HUES6 (cell line): ENCODE measurements around the gene MICAL3.
"Not testable (repeated sequence)": the region's sequence is repeated elsewhere in the genome, so short reads cannot be mapped to it uniquely, and the experiment has no call there.

ENCODE experiments used
- H3K27ac ChIP-seq: 2 replicates; pipeline ENCODE4 v1.7.0; 2013; ENCODE audit warnings: low read depth, mild to moderate bottlenecking, low read length, inconsistent platforms
- H3K27me3 ChIP-seq: 2 replicates; pipeline ENCODE4 v1.6.1; 2013; ENCODE audit warnings: low read length; ENCODE audit not compliant: control insufficient read depth, insufficient read depth
- H3K36me3 ChIP-seq: 2 replicates; pipeline ENCODE4 v1.6.1; 2013; ENCODE audit warnings: low read length; ENCODE audit not compliant: control insufficient read depth, insufficient read depth
- H3K4me1 ChIP-seq: 2 replicates; pipeline ENCODE4 v1.6.1; 2013; ENCODE audit warnings: low read length; ENCODE audit not compliant: control insufficient read depth, insufficient read depth
- H3K4me3 ChIP-seq: 2 replicates; pipeline ENCODE4 v1.5.1; 2013; ENCODE audit warnings: low read depth, low read length
- H3K9ac ChIP-seq: one replicate; pipeline ENCODE4 v1.6.1; 2013; ENCODE audit warnings: mild to moderate bottlenecking, low read length
- H3K9me3 ChIP-seq: 2 replicates; pipeline ENCODE4 v1.6.1; 2013; ENCODE audit warnings: low read depth, low read length; ENCODE audit not compliant: control insufficient read depth, insufficient read depth

MICAL3 gene

DNA sequence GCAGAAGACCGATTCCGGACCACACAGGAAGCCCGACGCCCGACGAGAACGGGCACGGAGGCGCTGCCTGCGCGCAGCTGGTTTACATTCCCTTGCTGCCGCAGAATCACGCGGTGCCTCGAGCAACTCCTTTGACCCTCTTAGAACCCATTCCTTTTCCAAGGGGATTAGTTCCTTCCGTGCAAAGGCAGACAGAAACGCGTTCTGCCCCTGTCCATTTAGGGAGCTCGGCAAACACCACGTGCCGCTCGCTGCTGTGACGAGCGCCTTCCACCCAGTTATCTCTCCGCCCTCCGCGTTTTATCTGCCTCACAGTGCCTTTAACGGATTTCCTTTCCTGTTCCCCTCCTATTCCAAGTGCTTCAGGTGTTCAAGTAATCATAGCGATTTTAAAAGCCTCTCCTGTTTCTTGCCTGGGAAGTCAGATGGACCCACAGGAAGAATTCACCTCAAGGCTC, 24.1 kb upstream of the MICAL3 start:
- Histone ChIP-seq H3K9ac (no peak overlapping the region), H3K36me3 (no peaks in the 10 kb centered on the region), H3K4me1 (no peaks in the 10 kb centered on the region), H3K27me3 (no peaks in the 10 kb centered on the region), H3K4me3 (no peak overlapping the region), H3K27ac (no peak overlapping the region), H3K9me3 (no peaks in the 10 kb centered on the region)

DNA sequence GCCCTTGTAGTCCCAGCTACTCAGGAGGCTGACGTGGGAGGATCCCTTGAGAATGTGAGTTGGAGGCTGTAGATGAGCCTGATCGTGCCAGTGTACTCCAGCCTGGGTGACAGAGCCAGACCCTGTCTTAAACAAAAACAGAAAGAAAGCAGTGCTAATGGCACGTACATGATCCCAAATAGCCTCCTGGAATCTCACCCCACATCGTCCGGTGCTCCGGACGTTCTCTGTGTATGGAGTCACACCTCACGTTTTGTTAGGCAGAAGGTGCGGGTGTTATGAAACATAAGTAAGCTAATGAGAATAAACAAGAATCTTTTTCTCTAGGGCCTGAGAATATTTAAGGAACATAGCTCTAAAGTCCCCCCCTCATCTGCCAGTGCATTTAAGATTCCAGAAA, 23.7 kb upstream of the MICAL3 start:
- H3K36me3 ChIP-seq = no peaks in the 10 kb centered on the region
- H3K27ac ChIP-seq = no peak overlapping the region
- H3K9me3 ChIP-seq = no peaks in the 10 kb centered on the region
- no peaks in the 10 kb centered on the region for H3K4me1 ChIP-seq
- no peaks in the 10 kb centered on the region for H3K27me3 ChIP-seq
- no peak overlapping the region for H3K9ac ChIP-seq
- H3K4me3 ChIP-seq = no peak overlapping the region

DNA sequence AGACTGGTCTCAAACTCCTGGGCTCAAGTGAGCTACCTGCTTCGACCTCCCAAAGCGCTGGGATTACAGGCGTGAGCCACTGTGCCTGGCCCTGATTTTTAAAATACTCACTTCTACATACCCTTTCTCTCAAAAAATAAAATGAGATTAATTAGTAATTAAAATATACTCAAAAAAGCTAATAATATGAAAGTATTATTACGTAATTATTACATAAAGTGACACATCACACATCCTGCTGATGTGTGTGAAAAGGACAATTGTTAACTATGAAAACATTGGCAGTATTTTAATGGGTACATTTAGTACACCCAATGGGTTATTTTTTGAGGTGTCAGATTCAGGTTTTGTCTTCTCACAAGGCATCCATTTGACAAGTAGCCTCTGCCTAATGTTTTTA, 21.4 kb upstream of the MICAL3 start:
- Histone ChIP-seq H3K9me3 (peaks cover 8% of the 10 kb centered on the region), H3K36me3 (no peaks in the 10 kb centered on the region), H3K4me3 (no peak overlapping the region), H3K27me3 (no peaks in the 10 kb centered on the region), H3K27ac (no peak overlapping the region), H3K4me1 (no peaks in the 10 kb centered on the region), H3K9ac (no peak overlapping the region)

DNA sequence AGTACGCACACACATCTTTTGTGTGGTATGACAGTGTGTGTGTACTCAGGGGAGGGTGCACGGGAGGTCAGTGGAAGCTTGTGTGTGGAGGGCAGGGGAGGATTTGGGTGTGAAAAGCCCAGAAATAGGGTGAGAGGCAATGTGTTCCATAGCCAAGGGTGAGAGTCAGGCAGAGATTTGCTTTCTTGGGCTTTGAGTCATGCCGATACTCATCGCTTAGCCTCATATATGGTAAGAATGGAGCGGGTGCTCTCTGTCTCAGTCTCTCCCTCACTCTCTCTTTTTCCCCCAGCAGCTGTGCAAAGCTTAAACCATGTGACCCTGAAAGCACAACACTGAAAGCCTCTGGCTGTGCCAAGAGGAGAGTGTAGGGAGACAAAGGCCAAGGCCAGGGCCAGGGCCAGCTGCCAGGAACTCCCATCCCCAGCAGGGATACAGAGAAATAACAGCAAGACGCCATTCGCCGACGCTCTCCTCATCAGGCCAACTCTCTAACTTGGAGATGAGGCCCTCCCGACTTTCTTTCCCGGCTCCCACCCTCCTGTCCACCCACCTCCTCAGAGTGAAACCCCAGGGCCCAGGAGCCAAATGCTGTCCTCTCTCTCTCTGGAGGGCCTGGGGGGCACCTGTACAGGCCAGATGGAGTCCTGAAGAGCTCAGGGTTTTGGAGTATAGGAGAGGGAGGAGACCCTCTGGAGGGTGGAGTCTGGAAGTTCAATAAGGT, 20.3 kb upstream of the MICAL3 start:
- Histone ChIP-seq H3K27ac (no peak overlapping the region), H3K36me3 (no peaks in the 10 kb centered on the region), H3K9me3 (peaks cover 8% of the 10 kb centered on the region), H3K4me1 (no peaks in the 10 kb centered on the region), H3K27me3 (no peaks in the 10 kb centered on the region), H3K4me3 (no peak overlapping the region), H3K9ac (no peak overlapping the region)

DNA sequence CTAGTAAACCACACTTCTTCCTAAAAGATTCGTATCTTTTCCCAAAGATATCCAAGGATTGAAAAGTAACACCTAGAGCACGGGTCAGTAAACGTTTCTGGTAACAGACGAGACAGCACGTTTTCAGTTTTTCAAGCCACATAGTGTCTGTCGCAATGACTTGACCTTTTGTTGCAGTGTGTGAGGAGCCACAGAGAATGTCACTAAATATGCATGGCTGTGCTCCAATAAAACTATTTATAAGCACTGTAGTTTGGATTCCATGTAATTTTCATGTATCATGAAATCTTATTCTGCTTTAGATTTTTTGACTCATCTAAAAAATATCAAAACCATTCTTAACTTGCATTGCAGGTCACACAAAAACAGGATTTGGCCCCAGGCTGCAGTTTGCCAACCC, 18.3 kb upstream of the MICAL3 start:
- H3K4me3 ChIP-seq = no peak overlapping the region
- H3K9ac ChIP-seq = no peak overlapping the region
- no peak overlapping the region for H3K27ac ChIP-seq

DNA sequence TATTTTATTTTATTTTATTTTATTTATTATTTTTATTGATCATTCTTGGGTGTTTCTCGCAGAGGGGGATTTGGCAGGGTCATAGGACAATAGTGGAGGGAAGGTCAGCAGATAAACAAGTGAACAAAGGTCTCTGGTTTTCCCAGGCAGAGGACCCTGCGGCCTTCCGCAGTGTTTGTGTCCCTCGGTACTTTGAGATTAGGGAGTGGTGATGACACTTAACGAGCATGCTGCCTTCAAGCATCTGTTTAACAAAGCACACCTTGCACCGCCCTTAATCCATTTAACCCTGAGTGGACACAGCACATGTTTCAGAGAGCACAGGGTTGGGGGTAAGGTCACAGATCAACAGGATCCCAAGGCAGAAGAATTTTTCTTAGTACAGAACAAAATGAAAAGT, 16.5 kb upstream of the MICAL3 start:
- not testable (repeated sequence) for H3K9me3 ChIP-seq, H3K4me1 ChIP-seq, H3K27me3 ChIP-seq, H3K27ac ChIP-seq, H3K9ac ChIP-seq, H3K36me3 ChIP-seq, H3K4me3 ChIP-seq

More for the DNA sequence above, 18.3 kb upstream of the MICAL3 start:
- peaks cover 8% of the 10 kb centered on the region for H3K9me3 ChIP-seq
- no peaks in the 10 kb centered on the region for H3K4me1 ChIP-seq
- H3K27me3 ChIP-seq = no peaks in the 10 kb centered on the region
- no peaks in the 10 kb centered on the region for H3K36me3 ChIP-seq

DNA sequence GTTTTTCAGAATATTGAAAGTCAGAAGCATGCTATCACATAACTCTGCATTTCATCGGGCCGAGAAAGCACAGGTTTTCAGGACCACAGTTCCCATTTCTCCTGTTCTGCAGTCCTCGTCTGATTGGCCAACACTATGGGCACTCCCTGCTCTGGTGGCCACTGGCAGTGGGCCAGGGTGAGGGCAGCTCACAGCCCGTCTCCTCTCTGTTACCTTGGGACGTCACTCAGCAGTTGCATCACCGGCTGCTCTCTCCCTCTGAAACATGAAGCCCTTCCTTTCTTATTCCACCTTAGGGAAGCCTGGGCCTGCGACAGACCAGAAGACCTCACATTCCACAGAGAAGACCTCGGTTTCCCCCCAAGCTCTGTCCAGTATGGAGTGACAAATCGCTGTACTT, 11.4 kb upstream of the MICAL3 start:
- H3K36me3 ChIP-seq = no peaks in the 10 kb centered on the region
- no peak overlapping the region for H3K9ac ChIP-seq

DNA sequence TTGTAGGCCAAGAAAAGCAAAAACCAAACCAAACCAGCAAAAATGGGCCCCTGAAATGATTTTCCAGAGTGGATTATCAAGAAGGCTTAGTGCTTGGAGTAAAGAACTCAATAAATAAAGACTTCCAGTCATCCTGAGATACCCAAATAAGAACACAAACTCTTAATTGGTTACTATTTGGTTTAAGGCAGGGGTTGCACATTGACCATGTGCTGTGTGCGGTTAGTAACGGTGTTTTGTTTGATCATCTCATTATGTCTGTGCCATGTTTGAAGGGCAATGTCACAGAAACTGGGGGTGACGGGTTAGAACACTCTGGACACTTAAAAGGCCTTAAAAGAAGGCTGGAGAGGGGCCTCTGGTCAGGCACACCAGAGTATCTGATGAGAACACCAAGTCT, 9.7 kb upstream of the MICAL3 start:
- Histone ChIP-seq H3K36me3 (no peaks in the 10 kb centered on the region), H3K27ac (no peak overlapping the region), H3K4me1 (no peaks in the 10 kb centered on the region), H3K27me3 (peaks cover 5% of the 10 kb centered on the region; the same call in 1 of the 2 replicates), H3K9me3 (no peaks in the 10 kb centered on the region), H3K9ac (no peak overlapping the region), H3K4me3 (no peak overlapping the region)

More for the DNA sequence above, 11.4 kb upstream of the MICAL3 start:
- Histone ChIP-seq H3K4me1 (no peaks in the 10 kb centered on the region), H3K9me3 (no peaks in the 10 kb centered on the region), H3K27ac (no peak overlapping the region), H3K4me3 (no peak overlapping the region), H3K27me3 (no peaks in the 10 kb centered on the region; the same call in 1 of the 2 replicates)

DNA sequence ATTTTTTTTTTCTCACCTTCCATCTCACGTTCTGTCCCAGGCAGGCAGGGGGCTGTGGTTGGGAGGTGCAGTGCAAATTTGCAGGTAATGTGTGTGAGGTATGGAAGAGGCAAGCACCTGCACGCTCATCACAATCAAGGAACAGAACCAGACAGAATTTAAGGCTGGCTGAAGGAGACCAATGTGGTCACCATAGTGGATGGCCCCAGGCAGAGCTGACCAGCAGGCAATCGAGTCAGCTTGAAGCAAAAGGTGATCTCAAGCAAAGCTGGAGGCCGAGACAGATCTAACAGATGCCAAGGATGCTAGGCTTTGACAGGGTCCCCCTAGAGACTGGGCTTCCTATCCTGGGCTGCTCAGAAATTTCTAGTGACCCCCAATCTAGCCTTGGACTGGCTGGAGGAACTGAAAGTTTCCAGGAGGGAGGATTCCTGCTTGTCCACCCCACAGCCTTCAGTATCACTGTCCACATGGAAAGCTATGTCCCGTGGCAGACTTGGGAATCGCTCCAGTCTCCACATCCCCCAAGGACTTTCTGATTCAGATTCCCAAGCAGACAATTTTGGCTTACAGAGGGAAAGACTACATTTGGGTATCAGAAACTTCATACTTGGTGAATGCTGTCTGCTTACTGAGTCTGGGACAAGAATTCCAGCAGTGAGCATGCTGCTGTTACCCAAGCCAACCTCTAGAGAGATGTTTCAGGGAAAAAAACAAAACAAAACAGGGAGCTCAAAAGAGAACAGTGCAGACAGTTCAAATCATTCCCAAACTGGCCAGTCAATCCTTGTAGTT, 9.0 kb upstream of the MICAL3 start:
- H3K27ac ChIP-seq = no peak overlapping the region
- H3K9ac ChIP-seq = no peak overlapping the region
- peaks cover 7% of the 10 kb centered on the region; the same call in 1 of the 2 replicates for H3K27me3 ChIP-seq
- no peaks in the 10 kb centered on the region for H3K9me3 ChIP-seq
- no peaks in the 10 kb centered on the region for H3K4me1 ChIP-seq
- H3K36me3 ChIP-seq = no peaks in the 10 kb centered on the region
- no peak overlapping the region for H3K4me3 ChIP-seq

DNA sequence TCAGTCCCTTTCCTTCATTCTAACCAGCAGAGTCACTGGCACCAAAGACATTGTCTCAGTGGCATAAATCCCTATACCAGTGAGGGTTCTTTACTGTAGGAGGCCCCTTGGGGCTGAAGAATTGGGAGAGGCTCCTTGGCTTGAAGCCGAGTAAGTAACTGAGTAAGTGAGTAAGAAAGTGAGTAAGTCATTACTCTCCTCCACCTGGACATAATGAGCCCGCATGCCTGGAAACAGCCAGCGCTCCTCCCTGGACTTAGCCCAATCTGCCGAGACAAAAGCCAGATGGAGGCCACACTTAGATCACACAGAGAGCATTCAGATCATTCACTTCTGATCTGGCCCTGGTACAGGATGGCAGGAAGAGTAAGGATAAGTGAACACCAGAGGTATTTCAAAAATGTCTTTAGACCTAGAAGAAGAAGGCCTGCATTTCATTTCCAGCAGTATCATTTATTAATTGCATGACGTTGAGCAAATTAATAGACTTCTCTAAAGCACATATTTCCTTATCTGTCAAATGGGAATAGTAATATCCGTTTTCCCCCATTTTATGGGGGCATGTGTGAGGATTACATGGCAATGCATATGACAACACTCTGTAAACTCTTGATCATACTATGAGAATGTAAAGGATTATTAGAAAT, 8.2 kb upstream of the MICAL3 start:
- Histone ChIP-seq H3K27me3 (peaks cover 7% of the 10 kb centered on the region; the same call in 1 of the 2 replicates), H3K36me3 (no peaks in the 10 kb centered on the region), H3K9ac (no peak overlapping the region), H3K27ac (no peak overlapping the region), H3K9me3 (no peaks in the 10 kb centered on the region), H3K4me1 (no peaks in the 10 kb centered on the region), H3K4me3 (no peak overlapping the region)
